ENCODE results near the gene IL1RN. TPM values are rescaled to one million over a fixed set of nuclear protein-coding genes. Genes with fewer than 3 reads are reported as not detected.

IL1RN gene, protein sequence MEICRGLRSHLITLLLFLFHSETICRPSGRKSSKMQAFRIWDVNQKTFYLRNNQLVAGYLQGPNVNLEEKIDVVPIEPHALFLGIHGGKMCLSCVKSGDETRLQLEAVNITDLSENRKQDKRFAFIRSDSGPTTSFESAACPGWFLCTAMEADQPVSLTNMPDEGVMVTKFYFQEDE
- total RNA-seq: 0.09 and 0.71 TPM in 2 replicates

DNA sequence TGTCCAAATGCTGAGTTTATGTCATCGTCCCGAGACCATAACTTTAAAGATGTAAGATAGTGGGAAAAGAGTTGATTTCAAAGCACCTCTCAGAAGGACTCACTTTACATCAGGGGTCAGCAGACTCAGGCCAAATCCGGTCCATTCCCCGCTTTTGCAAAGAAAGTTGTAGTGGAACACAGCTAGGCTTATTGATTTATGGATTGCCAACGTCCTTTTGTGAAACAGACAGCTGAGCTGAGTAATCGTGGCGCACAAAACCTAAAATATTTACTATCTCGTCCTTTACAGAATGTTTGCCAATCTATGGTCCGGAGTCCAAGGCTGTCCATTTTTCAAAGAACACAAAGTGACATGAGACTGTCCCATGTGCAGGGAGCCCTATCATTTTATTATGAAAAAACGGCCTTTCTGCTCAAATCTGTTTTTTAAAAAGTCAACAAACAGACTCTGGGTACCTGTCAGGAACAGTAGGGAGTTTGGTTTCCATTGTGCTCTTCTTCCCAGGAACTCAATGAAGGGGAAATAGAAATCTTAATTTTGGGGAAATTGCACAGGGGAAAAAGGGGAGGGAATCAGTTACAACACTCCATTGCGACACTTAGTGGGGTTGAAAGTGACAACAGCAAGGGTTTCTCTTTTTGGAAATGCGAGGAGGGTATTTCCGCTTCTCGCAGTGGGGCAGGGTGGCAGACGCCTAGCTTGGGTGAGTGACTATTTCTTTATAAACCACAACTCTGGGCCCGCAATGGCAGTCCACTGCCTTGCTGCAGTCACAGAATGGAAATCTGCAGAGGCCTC, at the start of gene IL1RN:
IL1RN (plus strand) TSS at position 754 of the 801 bp plus-strand sequence; CDS start at position 781, 27 bp downstream.

DNA sequence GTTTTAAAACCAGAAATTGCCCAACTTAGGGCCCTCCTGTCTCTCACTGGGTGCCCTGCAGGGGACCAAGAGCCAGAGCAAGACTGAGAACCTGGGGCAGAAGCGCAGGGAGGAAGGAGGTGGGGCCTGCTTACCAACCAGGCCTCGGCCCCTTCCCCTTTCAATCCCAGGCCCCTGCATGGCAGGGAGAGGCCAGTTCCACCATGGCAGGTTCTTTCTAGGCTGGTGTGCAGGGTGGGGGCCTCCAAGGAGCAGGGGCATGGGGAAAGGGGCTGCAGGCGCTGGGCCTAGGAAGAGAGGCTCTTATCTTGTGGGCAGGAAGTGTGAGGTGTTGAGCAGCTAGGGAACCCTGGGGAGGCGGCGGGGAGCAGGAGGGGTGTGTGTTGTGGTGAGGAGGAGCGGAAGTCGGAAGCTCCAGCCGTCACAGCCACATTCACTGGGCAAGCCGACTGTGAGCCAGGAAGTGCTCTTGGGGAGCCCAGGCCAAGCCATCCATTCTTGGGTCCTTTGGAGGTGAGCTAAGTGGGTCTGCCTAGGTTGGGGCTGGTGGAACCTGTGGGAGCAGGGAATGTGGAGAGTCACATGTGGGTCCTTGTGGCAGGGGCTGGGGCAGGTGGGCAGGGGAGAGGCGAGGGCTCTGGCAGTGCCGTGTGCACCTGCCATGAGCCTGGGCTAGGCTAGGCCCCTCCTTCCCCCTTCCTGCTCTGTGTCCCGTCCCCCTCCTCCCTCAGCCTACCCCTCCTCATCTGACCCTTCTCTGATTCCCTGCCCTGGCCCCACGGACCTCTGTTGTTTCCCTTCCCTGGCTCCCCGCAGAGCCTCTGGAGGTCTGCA, 46.4 kb downstream of the IL1RN start, which contains the start of gene PSD4:
PSD4 (plus strand) TSS at position 430 of the 834 bp plus-strand sequence. CDS start 8,486 bp downstream, outside the sequence.

Other genes with a start within 250 kb of the IL1RN start
- gene IL37, start 216.4 kb upstream of the IL1RN start, total RNA-seq: not detected in 2 replicates
- not detected in 2 replicates for gene IL36G, start 149.6 kb upstream of the IL1RN start, total RNA-seq
- not detected in 2 replicates for gene IL36A, start 122.1 kb upstream of the IL1RN start, total RNA-seq
- gene IL36B, start 74.7 kb upstream of the IL1RN start, total RNA-seq: not detected in 2 replicates
- gene IL36RN, start 68.4 kb upstream of the IL1RN start, total RNA-seq: 0.09 TPM in 1 of 2 replicates, not detected in the other
- not detected in 2 replicates for gene IL1F10, start 59.6 kb upstream of the IL1RN start, total RNA-seq
- 1.1 and 3.4 TPM in 2 replicates for gene PSD4, start 46.4 kb downstream of the IL1RN start, total RNA-seq
- gene PAX8, start 151.3 kb downstream of the IL1RN start, total RNA-seq: 0.14 and 0.37 TPM in 2 replicates

Measured in smooth muscle cell of bladder (primary cell).